ENCODE data around the gene NRP1. TPM values are rescaled to one million over a fixed set of nuclear protein-coding genes. Genes with fewer than 3 reads are reported as not detected.

The NRP1 gene
- total and polyA plus RNA-seq, 2 donors (not counting 3 experiments of a cell fraction or from before 2014, with no cell fraction given), result 122 to 306 TPM

- no peak for TF ChIP-seq CTCF (IDR thresholded peaks at IDR 0.05; ENCODE audit: extremely low read depth in 1 of 2, insufficient read depth in 1 of 2, low read depth in 1 of 2, low read length in 2 of 2)
- no peak for TF ChIP-seq GATA2 (IDR thresholded peaks at IDR 0.05; ENCODE audit: insufficient read depth, insufficient read length, low read depth, low read length)
- TF ChIP-seq MAX (IDR thresholded peaks at IDR 0.05; ENCODE audit: insufficient read depth, insufficient read length), result no peak
- TF ChIP-seq POLR2AphosphoS5 (IDR thresholded peaks at IDR 0.05; ENCODE audit: insufficient read depth, low read depth, low read length), result no peak
- no peak for TF ChIP-seq POLR2A (IDR thresholded peaks at IDR 0.05; ENCODE audit: low read depth, low read length)
- no peak for TF ChIP-seq JUN (IDR thresholded peaks at IDR 0.05; ENCODE audit: borderline replicate concordance, insufficient read depth, insufficient read length, low read depth)
- no peak for TF ChIP-seq FOS (IDR thresholded peaks at IDR 0.05; ENCODE audit: borderline replicate concordance, insufficient read depth, low read length)
- TF ChIP-seq MYC (IDR thresholded peaks at IDR 0.05; ENCODE audit: low read depth, low read length), result no peak
- no peaks in the 10 kb centered on the region for H3K9me1 ChIP-seq (replicated peaks; ENCODE audit: control insufficient read depth, extremely low read depth, insufficient read depth, low read length)
- no peaks in the 10 kb centered on the region for H3K79me2 ChIP-seq (ENCODE audit: control insufficient read depth, insufficient read depth, low read length)
- H3K36me3 ChIP-seq (ENCODE audit: control insufficient read depth in 2 of 2, extremely low read depth in 1 of 2, insufficient read depth in 2 of 2, low read length in 2 of 2), result no peaks in the 10 kb centered on the region
- intact Hi-C loops (cut with micrococcal nuclease), result no loop called here
- no peak overlapping the region for H3K9ac ChIP-seq (replicated peaks; ENCODE audit: extremely low read depth, insufficient read depth, low read length)
- FAIRE-seq (no peak), DNase-seq (ENCODE audit: low read depth, low spot score) (no peak)
- no TSS peak for BruUV-seq (replicated peaks)
- no peaks in the 10 kb centered on the region for H4K20me1 ChIP-seq (replicated peaks; ENCODE audit: control insufficient read depth, extremely low read depth, insufficient read depth, low read length)
- H3K27ac ChIP-seq (ENCODE audit: insufficient read depth, low read depth, low read length), result no peak overlapping the region
- peaks cover 5% of the 10 kb centered on the region for H3K4me1 ChIP-seq (ENCODE audit: control insufficient read depth, extremely low read depth, insufficient read depth, low read length)
- H3K27me3 ChIP-seq (ENCODE audit: control insufficient read depth in 2 of 2, insufficient read depth in 2 of 2, low read length in 2 of 2), result no peaks in the 10 kb centered on the region
- no peaks in the 10 kb centered on the region for H3K9me3 ChIP-seq (replicated peaks; ENCODE audit: control insufficient read depth, insufficient read depth, low read length)
- dilution Hi-C loops (cut with MboI; ENCODE audit: extremely low pct_ligation_motif_present, low sequenced_read_pairs), result no loop called here
- no peak overlapping the region for H3K4me2 ChIP-seq (ENCODE audit: insufficient read depth, low read length)
- H2AFZ ChIP-seq (ENCODE audit: low read depth, low read length), result no peak overlapping the region
- POLR2A ChIA-PET, result no interaction called here
- CTCF ChIA-PET, result interaction anchor here (1.7 kb wide), 1 partner anchor 10 kb away, joined by 4 read pairs; no protein-coding TSS in a partner anchor
- H3K4me3 ChIP-seq (replicated peaks in 1 of 3; ENCODE audit: insufficient read depth in 1 of 3, low read depth in 1 of 3, low read length in 3 of 3), result no peak overlapping the region
Measured at GRCh38 chr10:33382216-33382600, 47.7 kb upstream of the NRP1 start.

Measured in endothelial cell of umbilical vein (primary cell).